Stimulated activated naive CD8-positive, alpha-beta T cell treated with anti-CD3 and anti-CD28 coated beads, Interleukin-15, amount 100 ng/mL, for 72 hours (primary cell): ENCODE data around the gene RPS2.
"Not testable (repeated sequence)": the region's sequence is repeated elsewhere in the genome, so short reads cannot be mapped to it uniquely, and the experiment has no call there.

Experiments used
- ATAC-seq: fragments of 150-1000 bp; cut with Tn5 transposase; 2 replicates; pipeline ENCODE4 v1.10.0; 2021; ENCODE audit warnings: mild to moderate bottlenecking, moderate library complexity
- DNase-seq, 2 donors: peaks; one replicate each; pipeline ENCODE4 v3.0.0; 2021 to 2022
- H3K27ac Mint-ChIP-seq, 2 donors: one replicate each; pipeline ENCODE4 v1.8.0; 2022; ENCODE audit warnings: mild to moderate bottlenecking in 2 of 2, mixed read lengths in 2 of 2, moderate library complexity in 2 of 2
- H3K27me3 Mint-ChIP-seq: one replicate; pipeline ENCODE4 v1.8.0; 2022; ENCODE audit warnings: mixed read lengths
- H3K4me1 Mint-ChIP-seq: one replicate; pipeline ENCODE4 v1.8.0; 2022; ENCODE audit warnings: mild to moderate bottlenecking, mixed read lengths
- H3K4me3 Mint-ChIP-seq, 2 donors: one replicate each; pipeline ENCODE4 v1.8.0; 2022; ENCODE audit warnings: mild to moderate bottlenecking in 2 of 2, mixed read lengths in 2 of 2, moderate library complexity in 1 of 2
- H3K9me3 Mint-ChIP-seq, 2 donors: one replicate each; pipeline ENCODE4 v1.8.0; 2022; ENCODE audit warnings: mixed read lengths in 2 of 2

RPS2 gene

DNA sequence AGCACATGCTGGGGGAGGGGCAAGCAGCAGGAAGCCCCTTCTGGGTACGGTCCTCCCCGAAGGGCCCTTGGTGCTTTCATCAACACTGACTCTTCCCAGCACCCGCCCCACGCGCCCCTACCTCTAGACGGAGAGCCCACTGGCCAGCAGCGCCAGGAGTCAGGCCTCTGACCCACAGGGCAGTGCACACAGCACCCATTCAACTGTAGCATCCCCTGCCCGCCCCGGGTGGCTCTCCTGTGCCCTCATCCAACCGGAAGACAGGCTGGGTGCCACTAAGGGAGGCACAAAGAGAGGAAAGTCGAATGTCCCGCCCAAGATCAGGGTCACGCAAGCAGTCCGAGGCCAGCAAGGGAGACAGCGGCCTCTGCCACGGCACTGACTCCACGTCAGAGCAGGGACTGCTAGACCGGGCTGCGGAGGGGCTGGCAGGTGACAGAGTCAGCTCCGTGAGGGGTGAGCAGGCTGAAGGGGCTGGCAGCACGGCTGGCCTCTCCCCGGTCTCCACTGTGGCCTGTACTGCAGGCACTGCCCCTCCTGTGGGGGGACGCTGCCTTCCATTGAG lies 31.4 kb downstream of the RPS2 start:
- Mint-ChIP-seq H3K4me1 (peaks cover 6% of the 10 kb centered on the region), H3K4me3 (no peak overlapping the region), H3K27ac (peak overlapping the region in 1 of 2 donors; percentile 54), H3K9me3 (no peaks in the 10 kb centered on the region), H3K27me3 (no peaks in the 10 kb centered on the region)
- no peak for DNase-seq
- ATAC-seq: no peak

- DNase-seq: no peak
- Mint-ChIP-seq H3K27me3 (no peaks in the 10 kb centered on the region), H3K9me3 (no peaks in the 10 kb centered on the region), H3K4me1 (peaks cover 6% of the 10 kb centered on the region), H3K27ac (peak overlapping the region in 1 of 2 donors; percentile 27), H3K4me3 (no peak overlapping the region)
- no peak for ATAC-seq
Observed at GRCh38 chr16:1932050-1933028, 32.3 kb downstream of the RPS2 start.

- no peak for ATAC-seq
Observed at GRCh38 chr16:1930338-1930720, 34.3 kb downstream of the RPS2 start.

DNA sequence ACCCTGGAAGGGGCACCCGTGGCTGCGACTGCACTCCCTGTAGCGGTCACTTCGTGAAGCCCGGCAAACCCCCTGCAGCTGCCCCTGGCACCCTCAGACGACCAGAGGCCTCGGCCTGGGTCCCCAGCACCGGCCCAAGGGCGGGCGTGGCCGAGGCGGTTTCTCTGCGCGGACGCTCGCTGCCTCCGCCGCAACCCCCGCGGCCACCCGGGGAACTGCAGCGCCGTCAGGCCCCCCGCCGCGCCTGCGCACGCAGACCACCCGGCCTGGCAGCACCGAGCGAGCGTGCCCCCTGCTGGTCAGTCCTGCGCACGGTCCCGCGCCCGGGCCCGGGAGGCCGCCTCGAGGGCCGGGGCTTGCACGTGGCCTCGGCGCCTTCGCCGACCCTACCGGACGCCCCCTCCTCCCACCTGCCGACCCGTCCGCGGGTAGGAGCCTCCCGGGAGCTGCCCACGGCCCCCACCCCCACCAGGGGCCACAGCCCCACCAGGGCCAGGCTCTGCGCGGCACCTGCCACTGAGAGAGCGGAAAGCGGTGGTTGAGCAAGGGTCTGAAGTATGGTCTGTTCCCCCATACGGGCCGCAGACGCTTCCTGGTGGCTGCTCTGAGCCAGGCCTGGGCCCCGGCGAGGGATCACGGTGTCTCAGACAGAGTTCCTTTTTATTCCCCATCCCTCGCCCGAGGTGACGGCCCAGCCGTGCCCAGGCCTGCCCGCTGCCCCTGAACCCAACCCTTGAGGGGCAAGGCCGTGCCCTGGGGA lies 34.9 kb downstream of the RPS2 start:
- no peaks in the 10 kb centered on the region for H3K9me3 Mint-ChIP-seq
- no peak overlapping the region for H3K27ac Mint-ChIP-seq
- H3K4me1 Mint-ChIP-seq: peaks cover 6% of the 10 kb centered on the region
- ATAC-seq (peak; percentile 92), DNase-seq (peak; percentile 93 to 98)
- peaks cover 3% of the 10 kb centered on the region for H3K27me3 Mint-ChIP-seq
- peak overlapping the region; percentile 71 to 83 for H3K4me3 Mint-ChIP-seq

More at GRCh38 chr16:1930338-1930720, 34.3 kb downstream of the RPS2 start:
- Mint-ChIP-seq H3K4me3 (peak overlapping the region; percentile 26 to 41), H3K27me3 (no peaks in the 10 kb centered on the region), H3K9me3 (no peaks in the 10 kb centered on the region), H3K27ac (no peak overlapping the region), H3K4me1 (peaks cover 6% of the 10 kb centered on the region)
- DNase-seq: no peak

GRCh38 chr16:1929105-1929504 lies 35.5 kb downstream of the RPS2 start:
- ATAC-seq (peak; percentile 48), DNase-seq (peak in 1 of 2 donors; percentile 24)
- peaks cover 10% of the 10 kb centered on the region for H3K27me3 Mint-ChIP-seq
- peak overlapping the region; percentile 73 to 79 for H3K27ac Mint-ChIP-seq
- H3K4me3 Mint-ChIP-seq: peak overlapping the region; percentile 71 to 84
- no peaks in the 10 kb centered on the region for H3K9me3 Mint-ChIP-seq
- H3K4me1 Mint-ChIP-seq: peaks cover 6% of the 10 kb centered on the region

DNA sequence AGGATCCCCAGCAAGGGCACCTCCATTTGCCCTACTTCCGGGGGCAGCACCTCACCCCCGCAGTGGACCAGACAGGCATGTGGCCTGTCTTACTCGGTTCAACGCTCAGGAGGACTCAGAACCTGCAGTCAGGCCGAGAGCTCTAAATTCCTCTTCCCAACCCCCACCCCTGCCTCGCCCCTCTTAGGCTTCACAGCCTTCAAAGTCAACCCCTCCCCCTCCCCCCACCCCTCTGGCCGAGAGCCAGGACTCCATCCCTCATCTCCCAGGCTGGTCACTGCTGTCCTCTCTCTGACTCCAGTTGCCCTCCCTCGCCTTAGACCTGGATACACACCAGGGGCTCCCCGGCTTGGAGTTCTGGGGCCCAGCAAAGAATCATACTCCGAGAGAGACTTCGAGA lies 38.4 kb downstream of the RPS2 start:
- H3K27me3 Mint-ChIP-seq: peaks cover 38% of the 10 kb centered on the region
- peaks cover 21% of the 10 kb centered on the region for H3K4me1 Mint-ChIP-seq
- no peak for ATAC-seq
- no peak for DNase-seq
- H3K9me3 Mint-ChIP-seq: no peaks in the 10 kb centered on the region
- H3K27ac Mint-ChIP-seq: no peak overlapping the region
- H3K4me3 Mint-ChIP-seq: no peak overlapping the region

DNA sequence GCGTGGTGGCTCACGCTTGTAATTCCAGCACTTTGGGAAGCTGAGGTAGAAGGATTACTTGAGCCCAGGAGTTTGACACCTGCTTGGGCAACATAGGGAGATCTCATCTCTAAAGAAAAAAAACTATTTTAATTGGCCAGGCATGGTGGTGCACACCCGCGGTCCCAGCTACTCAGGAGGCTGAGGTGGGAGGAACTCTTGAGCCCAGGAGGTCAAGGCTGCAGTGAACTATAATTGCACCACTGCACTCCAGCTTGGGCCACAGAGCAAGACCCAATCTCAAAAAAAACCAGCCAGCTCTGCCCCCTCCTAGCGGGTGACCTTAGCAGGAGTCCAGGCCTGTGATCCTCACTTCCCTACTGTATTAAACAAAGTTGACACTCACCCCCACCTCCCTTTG lies 40.5 kb downstream of the RPS2 start:
- Mint-ChIP-seq H3K4me3 (no peak overlapping the region), H3K4me1 (peaks cover 26% of the 10 kb centered on the region), H3K9me3 (no peaks in the 10 kb centered on the region), H3K27me3 (peaks cover 60% of the 10 kb centered on the region), H3K27ac (no peak overlapping the region)
- ATAC-seq: no peak
- DNase-seq: no peak

DNA sequence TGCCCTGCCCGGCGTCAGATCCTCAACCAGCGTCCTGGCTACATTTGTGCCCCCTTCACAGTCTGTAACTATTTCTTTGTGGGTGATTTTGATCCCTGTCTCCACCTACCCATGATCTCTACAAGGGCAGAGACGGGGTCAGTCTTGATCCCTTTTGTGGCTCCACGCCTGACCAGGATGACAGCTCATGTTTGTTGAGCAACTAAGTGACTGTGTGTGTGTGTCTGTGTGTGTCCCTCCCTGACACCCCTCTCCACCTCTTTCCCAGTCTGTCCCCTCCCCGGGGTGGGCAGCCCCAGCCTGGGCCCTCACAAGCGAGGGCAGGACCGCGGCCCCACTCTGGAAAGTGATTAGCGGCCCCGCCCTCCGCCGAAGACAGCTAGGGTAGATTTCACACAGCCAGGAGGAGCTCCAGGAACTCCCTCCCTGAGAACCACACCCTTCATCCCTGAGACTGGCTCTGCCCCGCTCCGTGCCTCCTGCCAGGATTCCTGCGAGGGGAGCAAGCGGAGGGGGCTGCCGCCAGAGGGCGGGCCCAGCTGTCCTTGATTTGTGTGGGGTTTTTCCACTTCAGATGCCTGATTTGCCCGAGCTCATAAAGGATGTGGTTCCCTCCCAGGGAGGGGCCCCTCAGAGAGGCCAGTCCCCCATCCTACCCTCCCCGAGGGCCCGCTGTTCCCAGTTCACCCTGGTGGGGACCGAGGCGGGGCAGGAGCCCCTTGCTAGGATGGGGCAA lies 41.2 kb downstream of the RPS2 start:
- ATAC-seq: peak; percentile 48
- H3K9me3 Mint-ChIP-seq: no peaks in the 10 kb centered on the region
- peaks cover 66% of the 10 kb centered on the region for H3K27me3 Mint-ChIP-seq
- peaks cover 23% of the 10 kb centered on the region for H3K4me1 Mint-ChIP-seq
- no peak overlapping the region for H3K27ac Mint-ChIP-seq
- no peak for DNase-seq
- peak overlapping the region in 1 of 2 donors; percentile 52 for H3K4me3 Mint-ChIP-seq

GRCh38 chr16:1922357-1922756 lies 42.3 kb downstream of the RPS2 start:
- ATAC-seq (no peak), DNase-seq (no peak)
- Mint-ChIP-seq H3K4me1 (peaks cover 23% of the 10 kb centered on the region), H3K27me3 (peaks cover 73% of the 10 kb centered on the region), H3K4me3 (no peak overlapping the region), H3K9me3 (no peaks in the 10 kb centered on the region), H3K27ac (no peak overlapping the region)

DNA sequence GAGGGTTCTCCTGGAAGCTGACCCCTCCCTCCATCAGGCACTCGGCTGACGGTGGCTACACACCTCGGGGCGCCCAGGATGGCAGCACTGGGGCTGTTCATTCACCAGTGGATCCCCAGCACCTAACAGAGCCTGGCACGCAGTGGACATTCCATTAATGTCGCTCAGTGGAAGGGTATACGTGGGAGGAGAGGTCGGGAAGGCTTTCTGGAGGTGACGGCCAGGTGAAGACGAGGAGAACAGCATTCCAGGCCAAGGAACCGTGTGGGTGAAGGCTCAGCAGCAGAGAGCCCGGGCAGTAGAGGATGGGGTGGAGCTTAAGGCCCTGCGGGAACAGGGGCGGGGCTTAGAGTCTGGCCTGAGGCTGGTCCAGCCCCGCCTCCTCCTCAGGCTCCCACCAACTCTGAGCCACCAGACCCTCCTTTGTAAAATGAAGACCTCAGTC lies 43.9 kb downstream of the RPS2 start:
- peak; percentile 61 for ATAC-seq
- H3K27me3 Mint-ChIP-seq: peaks cover 89% of the 10 kb centered on the region
- H3K9me3 Mint-ChIP-seq: no peaks in the 10 kb centered on the region
- peaks cover 23% of the 10 kb centered on the region for H3K4me1 Mint-ChIP-seq
- H3K4me3 Mint-ChIP-seq: no peak overlapping the region
- DNase-seq: no peak
- no peak overlapping the region for H3K27ac Mint-ChIP-seq

DNA sequence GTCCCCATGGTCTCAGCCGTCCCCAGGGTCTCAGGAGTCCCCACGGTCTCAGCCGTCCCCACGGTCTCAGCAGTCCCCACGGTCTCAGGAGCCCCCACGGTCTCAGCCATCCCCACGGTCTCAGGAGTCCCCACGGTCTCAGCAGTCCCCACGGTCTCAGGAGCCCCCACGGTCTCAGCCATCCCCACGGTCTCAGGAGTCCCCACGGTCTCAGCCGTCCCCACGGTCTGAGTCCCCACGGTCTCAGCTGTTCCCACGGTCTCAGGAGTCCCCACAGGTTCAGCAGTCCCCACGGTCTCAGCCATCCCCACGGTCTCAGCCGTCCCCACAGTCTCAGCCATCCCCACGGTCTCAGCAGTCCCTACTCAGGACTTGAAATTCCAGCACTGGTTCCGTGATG lies 44.5 kb downstream of the RPS2 start:
- H3K27ac Mint-ChIP-seq, H3K4me3 Mint-ChIP-seq, H3K9me3 Mint-ChIP-seq, DNase-seq, ATAC-seq: not testable (repeated sequence)
- Mint-ChIP-seq H3K27me3 (peaks cover 95% of the 10 kb centered on the region), H3K4me1 (peaks cover 23% of the 10 kb centered on the region)

- Mint-ChIP-seq H3K9me3 (no peaks in the 10 kb centered on the region), H3K27me3 (peaks cover 96% of the 10 kb centered on the region), H3K4me3 (no peak overlapping the region), H3K27ac (no peak overlapping the region), H3K4me1 (peaks cover 23% of the 10 kb centered on the region)
- no peak for DNase-seq
- ATAC-seq: no peak
Observed at GRCh38 chr16:1919327-1919998, 45.2 kb downstream of the RPS2 start.

DNA sequence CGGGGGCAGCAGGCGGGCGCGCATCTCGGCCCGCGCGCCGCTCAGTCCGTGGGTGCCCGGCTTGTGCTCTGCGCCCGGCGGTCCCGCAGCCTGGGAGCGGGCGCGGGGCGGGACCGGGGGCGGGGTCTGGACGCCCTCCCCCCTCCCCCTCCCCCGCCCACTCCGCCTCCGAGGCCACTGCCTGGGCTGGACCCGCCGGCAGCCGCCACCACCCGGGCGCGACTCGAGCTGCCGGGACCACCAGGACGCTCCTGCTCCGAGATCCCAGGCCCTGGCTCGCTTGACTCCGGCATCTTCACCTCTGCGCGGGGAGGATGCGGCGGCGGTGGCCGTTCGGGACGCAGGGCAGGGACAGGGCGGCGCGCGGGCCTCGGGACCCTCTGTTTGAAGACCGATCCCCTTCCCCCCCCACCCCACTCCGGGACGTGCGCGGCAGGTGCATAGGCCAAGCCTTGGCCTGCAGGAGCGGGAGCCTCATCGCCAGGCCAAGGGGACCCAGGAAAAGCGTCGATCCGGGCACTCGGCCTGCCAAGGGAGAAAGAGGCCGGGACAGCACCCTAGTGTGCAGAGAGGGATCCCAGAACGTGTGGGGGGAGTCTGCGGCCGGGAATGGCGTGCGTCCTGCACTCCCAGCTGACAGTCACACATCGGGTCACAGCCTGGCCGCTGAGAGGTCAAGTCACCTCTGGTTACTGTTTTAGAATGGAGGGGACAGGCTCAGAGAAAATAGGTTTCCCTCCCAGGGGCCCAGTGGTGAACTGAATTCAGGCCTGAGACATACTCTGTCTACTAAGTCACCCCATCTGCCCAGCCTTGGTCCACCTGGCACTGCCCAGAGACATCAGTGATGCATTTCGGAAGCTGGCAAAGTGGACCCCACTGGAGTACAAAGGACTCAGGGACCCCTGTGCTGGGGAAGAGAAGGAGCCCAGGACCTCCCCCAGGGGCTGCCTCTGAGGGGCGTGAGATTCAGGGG lies 46.0 kb downstream of the RPS2 start, which contains the start of gene HS3ST6:
TSS of gene HS3ST6 (minus strand) at position 65 of the 976 bp plus-strand sequence. CDS start 92 bp downstream, outside the sequence.
- DNase-seq (no peak), ATAC-seq (no peak)
- Mint-ChIP-seq H3K4me1 (peaks cover 19% of the 10 kb centered on the region), H3K9me3 (no peaks in the 10 kb centered on the region), H3K4me3 (no peak within 1 kb of the TSS), H3K27ac (no peak within 1 kb of the TSS), H3K27me3 (peaks cover 96% of the 10 kb centered on the region)
